SU-DHL-6 (cell line): ENCODE measurements around the gene SOX4.

Source experiments
- H2AFZ ChIP-seq: fragments of 200-600 bp; sonication (generic); 2 replicates; pipeline ENCODE4 v1.6.1; 2014; ENCODE audit warnings: low read depth, mild to moderate bottlenecking, moderate library complexity, mixed read lengths, antibody characterized with exemption, low read length; ENCODE audit not compliant: severe bottlenecking
- H3F3A ChIP-seq: fragments of 200-600 bp; shearing (Covaris generic); 2 replicates; pipeline ENCODE4 v1.6.0; 2016; ENCODE audit warnings: antibody characterized with exemption, mild to moderate bottlenecking; ENCODE audit not compliant: insufficient read depth
- H3K27ac ChIP-seq: fragments of 200-600 bp; sonication (generic); 2 replicates; pipeline ENCODE4 v1.5.1; 2016; ENCODE audit warnings: low read depth, mild to moderate bottlenecking, low read length, moderate library complexity, mixed read lengths
- H3K27me3 ChIP-seq: fragments of 200-600 bp; sonication (generic), shearing (Covaris generic); 2 replicates; pipeline ENCODE4 v1.6.0; 2014; ENCODE audit warnings: mild to moderate bottlenecking, low read length
- H3K36me3 ChIP-seq: fragments of 200-600 bp; sonication (generic); 2 replicates; pipeline ENCODE4 v1.6.1; 2014; ENCODE audit warnings: mild to moderate bottlenecking, low read length, mixed read lengths
- H3K4me2 ChIP-seq: fragments of 300-600, 200-600 bp; shearing (Covaris generic), sonication (generic); 2 replicates; pipeline ENCODE4 v1.6.0; 2014; ENCODE audit warnings: low read length, low read depth, mild to moderate bottlenecking; ENCODE audit not compliant: poor library complexity, severe bottlenecking
- H3K4me3 ChIP-seq: fragments of 200-600 bp; sonication (generic); 2 replicates; pipeline ENCODE4 v1.5.1; 2014; ENCODE audit warnings: antibody characterized with exemption, low read length, mild to moderate bottlenecking, mixed read lengths; ENCODE audit not compliant: insufficient read depth, poor library complexity, severe bottlenecking
- H3K79me2 ChIP-seq: fragments of 200-600 bp; sonication (generic); 2 replicates; pipeline ENCODE4 v1.6.1; 2014; ENCODE audit warnings: mild to moderate bottlenecking, low read length, moderate library complexity; ENCODE audit not compliant: insufficient read depth
- H3K9ac ChIP-seq: fragments of 200-600 bp; sonication (generic); 2 replicates; pipeline ENCODE4 v1.7.0; 2014; ENCODE audit warnings: mild to moderate bottlenecking, low read length
- H3K9me2 ChIP-seq: fragments of 200-600 bp; sonication (generic); replicated peaks from 2 replicates; pipeline ENCODE4 v1.6.1; 2014; ENCODE audit warnings: low read length; ENCODE audit not compliant: insufficient read depth
- H3K9me3 ChIP-seq: fragments of 200-600 bp; sonication (generic); 2 replicates; pipeline ENCODE4 v1.6.1; 2014; ENCODE audit warnings: low read length, mixed read lengths; ENCODE audit not compliant: insufficient read depth
- H4K20me1 ChIP-seq: fragments of 200-600 bp; sonication (generic); 2 replicates; pipeline ENCODE4 v1.6.1; 2014; ENCODE audit warnings: low read depth, mild to moderate bottlenecking, antibody characterized with exemption, low read length, moderate library complexity, mixed read lengths
- EZH2phosphoT487 ChIP-seq: fragments of 200-600 bp; sonication (generic), shearing (Covaris generic); conservative IDR thresholded peaks from 2 replicates; pipeline ENCODE4 v1.6.1; 2018; ENCODE audit warnings: mild to moderate bottlenecking, antibody characterized with exemption, low read length, moderate library complexity, mixed read lengths
- TF ChIP-seq, protein P1 (sequence below): fragments of 200-600 bp; sonication (generic); IDR thresholded peaks from one replicate; pipeline ENCODE4 v1.5.1; 2017; ENCODE audit warnings: antibody characterized with exemption, mild to moderate bottlenecking, low read length, moderate library complexity; ENCODE audit not compliant: insufficient read depth, poor library complexity, severe bottlenecking

Gene SOX4

DNA sequence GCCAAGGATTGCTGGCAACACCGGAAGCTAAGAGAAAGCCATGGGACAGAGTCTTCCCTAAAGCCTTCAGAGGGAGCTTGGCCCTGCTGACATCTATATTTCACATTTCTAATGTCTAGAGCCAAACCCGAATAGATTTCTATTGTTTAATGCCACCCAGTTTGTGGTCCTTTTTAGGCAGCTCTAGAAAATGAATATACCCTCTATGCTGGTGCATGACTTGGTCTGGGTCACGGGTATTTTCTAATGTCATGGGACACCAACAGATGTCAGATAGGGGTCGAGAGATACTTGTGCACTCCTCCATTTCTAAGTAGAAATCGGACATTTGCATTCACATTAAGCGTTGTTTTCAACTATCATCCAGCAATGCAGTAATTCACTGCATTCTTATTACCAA is 37.0 kb upstream of the SOX4 start:
- Histone ChIP-seq H3K36me3 (no peaks in the 10 kb centered on the region), H4K20me1 (no peaks in the 10 kb centered on the region), H3K27me3 (0 out of 2 replicates have a peak, but pooled peaks cover 2% of the 10 kb centered on the region), H3K4me2 (no peak overlapping the region), H2AFZ (no peak overlapping the region), H3K27ac (no peak overlapping the region), H3K9ac (no peak overlapping the region), H3K9me3 (no peaks in the 10 kb centered on the region; the same call in 1 of the 2 replicates), H3K4me3 (no peak overlapping the region), H3K9me2 (no peaks in the 10 kb centered on the region), H3F3A (no peaks in the 10 kb centered on the region), H3K79me2 (no peaks in the 10 kb centered on the region)
- TF ChIP-seq EZH2phosphoT487 = no peak
- TF ChIP-seq, protein P1, sequence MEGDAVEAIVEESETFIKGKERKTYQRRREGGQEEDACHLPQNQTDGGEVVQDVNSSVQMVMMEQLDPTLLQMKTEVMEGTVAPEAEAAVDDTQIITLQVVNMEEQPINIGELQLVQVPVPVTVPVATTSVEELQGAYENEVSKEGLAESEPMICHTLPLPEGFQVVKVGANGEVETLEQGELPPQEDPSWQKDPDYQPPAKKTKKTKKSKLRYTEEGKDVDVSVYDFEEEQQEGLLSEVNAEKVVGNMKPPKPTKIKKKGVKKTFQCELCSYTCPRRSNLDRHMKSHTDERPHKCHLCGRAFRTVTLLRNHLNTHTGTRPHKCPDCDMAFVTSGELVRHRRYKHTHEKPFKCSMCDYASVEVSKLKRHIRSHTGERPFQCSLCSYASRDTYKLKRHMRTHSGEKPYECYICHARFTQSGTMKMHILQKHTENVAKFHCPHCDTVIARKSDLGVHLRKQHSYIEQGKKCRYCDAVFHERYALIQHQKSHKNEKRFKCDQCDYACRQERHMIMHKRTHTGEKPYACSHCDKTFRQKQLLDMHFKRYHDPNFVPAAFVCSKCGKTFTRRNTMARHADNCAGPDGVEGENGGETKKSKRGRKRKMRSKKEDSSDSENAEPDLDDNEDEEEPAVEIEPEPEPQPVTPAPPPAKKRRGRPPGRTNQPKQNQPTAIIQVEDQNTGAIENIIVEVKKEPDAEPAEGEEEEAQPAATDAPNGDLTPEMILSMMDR = no peak

DNA sequence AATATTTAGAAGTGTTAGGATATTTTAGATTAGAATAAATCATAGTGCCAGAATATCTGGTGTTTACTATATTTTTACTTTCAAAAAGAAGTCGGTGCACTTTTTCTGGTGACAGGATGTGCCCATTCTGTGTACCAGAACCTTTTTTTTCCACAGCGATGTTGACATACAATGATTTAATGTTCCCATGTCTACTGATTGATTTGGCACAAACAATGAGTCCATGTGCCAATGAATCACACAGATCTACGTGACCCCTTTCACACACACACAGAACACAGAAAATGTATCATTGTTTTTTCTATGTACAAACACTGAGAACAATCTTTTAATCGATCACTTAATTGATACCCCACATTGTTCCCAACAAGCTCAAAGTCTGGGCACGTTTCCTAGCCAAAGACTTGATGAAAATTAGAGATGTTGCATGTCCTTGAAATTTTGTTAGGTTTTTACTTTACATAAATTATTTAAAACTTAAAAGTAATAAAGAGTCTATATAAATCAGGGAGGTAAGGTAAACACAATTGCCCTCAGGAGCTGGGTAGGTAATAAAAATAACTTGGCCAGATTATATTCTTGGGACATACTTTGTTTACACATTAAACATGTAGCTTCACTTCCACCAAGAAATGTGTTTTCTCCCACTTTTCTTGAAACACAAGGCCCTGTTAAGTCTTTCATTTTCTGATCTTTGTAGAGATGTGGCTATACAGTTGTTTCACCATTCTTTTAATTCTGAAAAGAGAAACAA is 36.4 kb upstream of the SOX4 start:
- no peak overlapping the region for H3K27ac ChIP-seq
- H4K20me1 ChIP-seq = no peaks in the 10 kb centered on the region
- H3K27me3 ChIP-seq = 0 out of 2 replicates have a peak, but pooled peaks cover 2% of the 10 kb centered on the region
- no peak overlapping the region for H3K4me3 ChIP-seq
- H3K36me3 ChIP-seq = no peaks in the 10 kb centered on the region
- H3K9me3 ChIP-seq = no peaks in the 10 kb centered on the region; the same call in 1 of the 2 replicates
- H3K4me2 ChIP-seq = no peak overlapping the region
- no peak for TF ChIP-seq EZH2phosphoT487
- TF ChIP-seq, protein P1 = no peak
- no peaks in the 10 kb centered on the region for H3K9me2 ChIP-seq
- H3K9ac ChIP-seq = no peak overlapping the region
- no peaks in the 10 kb centered on the region for H3F3A ChIP-seq
- H2AFZ ChIP-seq = no peak overlapping the region
- no peaks in the 10 kb centered on the region for H3K79me2 ChIP-seq

DNA sequence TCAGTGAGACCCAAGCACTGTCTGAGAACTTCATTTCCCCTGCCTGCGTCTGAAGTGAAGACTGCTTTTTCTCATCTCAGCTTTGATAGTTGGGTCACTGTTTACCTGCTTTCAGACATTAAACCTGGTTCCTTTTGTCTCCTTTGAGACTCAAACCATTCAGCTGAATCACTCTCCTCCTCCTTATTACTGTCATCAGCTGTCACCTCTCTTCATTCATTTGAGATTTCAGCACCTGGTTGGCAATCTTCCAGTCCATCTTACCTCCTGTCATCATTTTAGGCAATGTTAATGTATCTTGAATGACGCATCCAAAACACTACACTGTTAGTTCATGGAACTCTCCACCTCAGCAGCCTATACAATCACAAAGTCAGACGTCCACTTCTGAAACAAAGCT is 34.3 kb upstream of the SOX4 start:
- no peaks in the 10 kb centered on the region for H3K79me2 ChIP-seq
- no peak overlapping the region for H3K27ac ChIP-seq
- no peaks in the 10 kb centered on the region for H3F3A ChIP-seq
- no peaks in the 10 kb centered on the region for H3K36me3 ChIP-seq
- no peaks in the 10 kb centered on the region for H4K20me1 ChIP-seq
- no peak overlapping the region for H2AFZ ChIP-seq
- H3K27me3 ChIP-seq = 0 out of 2 replicates have a peak, but pooled peaks cover 2% of the 10 kb centered on the region
- no peak overlapping the region for H3K4me2 ChIP-seq
- TF ChIP-seq, protein P1 = no peak
- TF ChIP-seq EZH2phosphoT487 = no peak
- H3K9me2 ChIP-seq = no peaks in the 10 kb centered on the region
- H3K9me3 ChIP-seq = no peaks in the 10 kb centered on the region
- H3K9ac ChIP-seq = no peak overlapping the region
- H3K4me3 ChIP-seq = no peak overlapping the region
